Measurements from ENCODE around the gene SSR1. TPM values are rescaled to one million over a fixed set of nuclear protein-coding genes. Genes with fewer than 3 reads are reported as not detected.
"Not testable (repeated sequence)": the region's sequence is repeated elsewhere in the genome, so short reads cannot be mapped to it uniquely, and the experiment has no call there.

SSR1 gene
- polyA plus RNA-seq, 1 donor from 2014 or later = 53.0 TPM

GRCh38 chr6:7276199-7276524 lies 36.8 kb downstream of the SSR1 start:
- Histone ChIP-seq H3K9me3 (ENCODE audit: low read length) (no peaks in the 10 kb centered on the region), H4K20me1 (ENCODE audit: insufficient read depth) (no peaks in the 10 kb centered on the region), H3K27ac (ENCODE audit: low read length) (no peak overlapping the region), H3K27me3 (ENCODE audit: insufficient read depth, low read depth, low read length) (no peaks in the 10 kb centered on the region), H2AFZ (ENCODE audit: low read depth, low read length) (no peak overlapping the region), H3K9ac (ENCODE audit: low read length) (no peak overlapping the region), H3F3A (ENCODE audit: insufficient read depth, low read length, poor library complexity, severe bottlenecking) (no peaks in the 10 kb centered on the region), H3K4me2 (ENCODE audit: low read length) (no peak overlapping the region), H3K79me2 (replicated peaks; ENCODE audit: insufficient read depth, low read length) (no peaks in the 10 kb centered on the region), H3K36me3 (ENCODE audit: insufficient read depth, low read length) (peaks cover 2% of the 10 kb centered on the region), H3K4me3 (ENCODE audit: low read length) (no peak overlapping the region), H3K9me2 (ENCODE audit: insufficient read depth, low read length) (no peaks in the 10 kb centered on the region)
- TF ChIP-seq, protein P1, sequence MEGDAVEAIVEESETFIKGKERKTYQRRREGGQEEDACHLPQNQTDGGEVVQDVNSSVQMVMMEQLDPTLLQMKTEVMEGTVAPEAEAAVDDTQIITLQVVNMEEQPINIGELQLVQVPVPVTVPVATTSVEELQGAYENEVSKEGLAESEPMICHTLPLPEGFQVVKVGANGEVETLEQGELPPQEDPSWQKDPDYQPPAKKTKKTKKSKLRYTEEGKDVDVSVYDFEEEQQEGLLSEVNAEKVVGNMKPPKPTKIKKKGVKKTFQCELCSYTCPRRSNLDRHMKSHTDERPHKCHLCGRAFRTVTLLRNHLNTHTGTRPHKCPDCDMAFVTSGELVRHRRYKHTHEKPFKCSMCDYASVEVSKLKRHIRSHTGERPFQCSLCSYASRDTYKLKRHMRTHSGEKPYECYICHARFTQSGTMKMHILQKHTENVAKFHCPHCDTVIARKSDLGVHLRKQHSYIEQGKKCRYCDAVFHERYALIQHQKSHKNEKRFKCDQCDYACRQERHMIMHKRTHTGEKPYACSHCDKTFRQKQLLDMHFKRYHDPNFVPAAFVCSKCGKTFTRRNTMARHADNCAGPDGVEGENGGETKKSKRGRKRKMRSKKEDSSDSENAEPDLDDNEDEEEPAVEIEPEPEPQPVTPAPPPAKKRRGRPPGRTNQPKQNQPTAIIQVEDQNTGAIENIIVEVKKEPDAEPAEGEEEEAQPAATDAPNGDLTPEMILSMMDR (IDR thresholded peaks at IDR 0.05; ENCODE audit: poor library complexity, severe bottlenecking) = peak; percentile 30
- TF ChIP-seq EP300 (conservative IDR thresholded peaks at IDR 0.05; ENCODE audit: poor library complexity, severe bottlenecking) = no peak

DNA sequence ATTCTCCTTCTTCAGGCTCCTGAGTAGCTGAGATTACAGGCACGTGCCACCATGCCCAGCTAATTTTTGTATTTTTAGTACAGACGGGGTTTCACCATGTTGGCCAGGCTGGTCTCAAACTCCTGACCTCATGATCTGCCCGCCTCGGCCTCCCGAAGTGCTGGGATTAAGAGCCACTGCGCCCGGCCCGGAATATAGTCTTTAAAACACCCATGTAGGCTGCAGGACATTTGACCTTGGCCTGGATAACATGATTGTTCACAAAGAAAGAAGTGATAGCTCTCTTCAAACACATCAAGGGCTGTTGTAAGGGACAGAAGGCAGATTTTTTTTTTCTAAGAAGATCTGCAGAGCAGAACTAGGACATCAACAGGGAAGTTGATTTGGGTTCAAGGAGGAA lies 38.5 kb downstream of the SSR1 start:
- not testable (repeated sequence) for H3K9me3 ChIP-seq (ENCODE audit: low read length); H3K4me2 ChIP-seq (ENCODE audit: low read length); H3K36me3 ChIP-seq (ENCODE audit: insufficient read depth, low read length); H3K27ac ChIP-seq (ENCODE audit: low read length); H4K20me1 ChIP-seq (ENCODE audit: insufficient read depth); H3F3A ChIP-seq (ENCODE audit: insufficient read depth, low read length, poor library complexity, severe bottlenecking); H2AFZ ChIP-seq (ENCODE audit: low read depth, low read length); H3K27me3 ChIP-seq (ENCODE audit: insufficient read depth, low read depth, low read length); H3K79me2 ChIP-seq (replicated peaks; ENCODE audit: insufficient read depth, low read length); H3K9me2 ChIP-seq (ENCODE audit: insufficient read depth, low read length); H3K4me3 ChIP-seq (ENCODE audit: low read length); H3K9ac ChIP-seq (ENCODE audit: low read length)

GRCh38 chr6:7273709-7274108 lies 39.3 kb downstream of the SSR1 start:
- H4K20me1 ChIP-seq (ENCODE audit: insufficient read depth) = no peaks in the 10 kb centered on the region
- H3K9me2 ChIP-seq (ENCODE audit: insufficient read depth, low read length) = no peaks in the 10 kb centered on the region
- H2AFZ ChIP-seq (ENCODE audit: low read depth, low read length) = no peak overlapping the region
- no peaks in the 10 kb centered on the region for H3K9me3 ChIP-seq (ENCODE audit: low read length)
- no peak overlapping the region for H3K9ac ChIP-seq (ENCODE audit: low read length)
- H3K27me3 ChIP-seq (ENCODE audit: insufficient read depth, low read depth, low read length) = no peaks in the 10 kb centered on the region
- H3K4me2 ChIP-seq (ENCODE audit: low read length) = no peak overlapping the region
- H3K27ac ChIP-seq (ENCODE audit: low read length) = no peak overlapping the region
- no peak overlapping the region for H3K4me3 ChIP-seq (ENCODE audit: low read length)
- no peaks in the 10 kb centered on the region for H3F3A ChIP-seq (ENCODE audit: insufficient read depth, low read length, poor library complexity, severe bottlenecking)
- no peaks in the 10 kb centered on the region for H3K79me2 ChIP-seq (replicated peaks; ENCODE audit: insufficient read depth, low read length)
- TF ChIP-seq TAF1 (IDR thresholded peaks at IDR 0.05; ENCODE audit: low read depth) (no peak), EP300 (conservative IDR thresholded peaks at IDR 0.05; ENCODE audit: poor library complexity, severe bottlenecking) (no peak), RAD21 (conservative IDR thresholded peaks at IDR 0.05) (no peak), MXI1 (conservative IDR thresholded peaks at IDR 0.05; ENCODE audit: poor library complexity, severe bottlenecking) (no peak), EZH2 (IDR thresholded peaks at IDR 0.05; ENCODE audit: borderline replicate concordance, insufficient read depth, low read length, poor library complexity, severe bottlenecking) (no peak), SMC3 (conservative IDR thresholded peaks at IDR 0.05; ENCODE audit: poor library complexity) (no peak), POLR2AphosphoS5 (IDR thresholded peaks at IDR 0.05) (no peak)
- TF ChIP-seq, protein P2, sequence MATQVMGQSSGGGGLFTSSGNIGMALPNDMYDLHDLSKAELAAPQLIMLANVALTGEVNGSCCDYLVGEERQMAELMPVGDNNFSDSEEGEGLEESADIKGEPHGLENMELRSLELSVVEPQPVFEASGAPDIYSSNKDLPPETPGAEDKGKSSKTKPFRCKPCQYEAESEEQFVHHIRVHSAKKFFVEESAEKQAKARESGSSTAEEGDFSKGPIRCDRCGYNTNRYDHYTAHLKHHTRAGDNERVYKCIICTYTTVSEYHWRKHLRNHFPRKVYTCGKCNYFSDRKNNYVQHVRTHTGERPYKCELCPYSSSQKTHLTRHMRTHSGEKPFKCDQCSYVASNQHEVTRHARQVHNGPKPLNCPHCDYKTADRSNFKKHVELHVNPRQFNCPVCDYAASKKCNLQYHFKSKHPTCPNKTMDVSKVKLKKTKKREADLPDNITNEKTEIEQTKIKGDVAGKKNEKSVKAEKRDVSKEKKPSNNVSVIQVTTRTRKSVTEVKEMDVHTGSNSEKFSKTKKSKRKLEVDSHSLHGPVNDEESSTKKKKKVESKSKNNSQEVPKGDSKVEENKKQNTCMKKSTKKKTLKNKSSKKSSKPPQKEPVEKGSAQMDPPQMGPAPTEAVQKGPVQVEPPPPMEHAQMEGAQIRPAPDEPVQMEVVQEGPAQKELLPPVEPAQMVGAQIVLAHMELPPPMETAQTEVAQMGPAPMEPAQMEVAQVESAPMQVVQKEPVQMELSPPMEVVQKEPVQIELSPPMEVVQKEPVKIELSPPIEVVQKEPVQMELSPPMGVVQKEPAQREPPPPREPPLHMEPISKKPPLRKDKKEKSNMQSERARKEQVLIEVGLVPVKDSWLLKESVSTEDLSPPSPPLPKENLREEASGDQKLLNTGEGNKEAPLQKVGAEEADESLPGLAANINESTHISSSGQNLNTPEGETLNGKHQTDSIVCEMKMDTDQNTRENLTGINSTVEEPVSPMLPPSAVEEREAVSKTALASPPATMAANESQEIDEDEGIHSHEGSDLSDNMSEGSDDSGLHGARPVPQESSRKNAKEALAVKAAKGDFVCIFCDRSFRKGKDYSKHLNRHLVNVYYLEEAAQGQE (IDR thresholded peaks at IDR 0.05; ENCODE audit: borderline replicate concordance) = no peak
- TF ChIP-seq, protein P1 (IDR thresholded peaks at IDR 0.05; ENCODE audit: poor library complexity, severe bottlenecking) = no peak
- no peaks in the 10 kb centered on the region for H3K36me3 ChIP-seq (ENCODE audit: insufficient read depth, low read length)

All from neural cell (in vitro differentiated cells).